COLO829 (cell line): ENCODE results near the gene KLF2.
"Not testable (repeated sequence)": the region's sequence is repeated elsewhere in the genome, so short reads cannot be mapped to it uniquely, and the experiment has no call there.

Experiments
- DNase-seq: peaks from one replicate; pipeline ENCODE4 v3.0.0; 2012; ENCODE audit warnings: low spot score

Gene KLF2

DNA sequence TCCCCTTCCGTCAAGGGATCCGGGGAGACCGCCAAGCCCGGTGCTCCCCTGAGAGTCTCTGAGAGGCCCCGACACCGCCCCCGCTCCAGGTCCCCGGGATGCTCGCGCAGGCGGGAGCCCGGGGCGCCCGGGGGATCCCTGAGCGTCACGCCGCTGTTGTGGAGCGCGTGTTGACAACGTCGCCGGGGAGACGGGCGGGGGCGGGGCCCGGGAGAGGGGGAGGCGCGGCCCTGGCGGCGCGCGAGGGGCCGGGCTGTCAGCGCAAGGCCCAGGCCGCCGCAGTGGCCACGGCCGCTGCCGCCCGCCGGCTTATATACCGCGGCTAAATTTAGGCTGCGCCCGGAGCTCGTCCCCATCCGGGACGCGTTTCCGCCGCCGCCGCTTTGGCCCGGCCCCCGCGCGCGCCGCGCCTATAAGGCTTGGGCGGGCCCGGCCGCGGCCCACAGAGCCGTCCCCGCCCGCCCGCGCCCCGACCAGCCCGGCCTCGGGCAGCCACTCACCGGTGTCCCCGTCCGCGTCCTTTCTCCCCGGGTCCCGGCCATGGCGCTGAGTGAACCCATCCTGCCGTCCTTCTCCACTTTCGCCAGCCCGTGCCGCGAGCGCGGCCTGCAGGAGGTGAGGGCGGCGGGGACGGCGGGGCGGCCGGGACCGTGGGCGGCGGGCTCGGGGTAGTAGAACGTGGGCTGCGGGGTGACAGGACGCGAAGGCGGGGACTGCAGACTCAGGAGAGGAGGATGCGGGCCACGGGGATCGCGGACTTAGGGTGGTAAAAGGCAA, at the start of gene KLF2:
Gene KLF2, plus strand, starts transcription at position 443 of the 777 bp plus-strand sequence. Its CDS starts 98 bp downstream, at position 541.
- DNase-seq, result peak; percentile 74

DNA sequence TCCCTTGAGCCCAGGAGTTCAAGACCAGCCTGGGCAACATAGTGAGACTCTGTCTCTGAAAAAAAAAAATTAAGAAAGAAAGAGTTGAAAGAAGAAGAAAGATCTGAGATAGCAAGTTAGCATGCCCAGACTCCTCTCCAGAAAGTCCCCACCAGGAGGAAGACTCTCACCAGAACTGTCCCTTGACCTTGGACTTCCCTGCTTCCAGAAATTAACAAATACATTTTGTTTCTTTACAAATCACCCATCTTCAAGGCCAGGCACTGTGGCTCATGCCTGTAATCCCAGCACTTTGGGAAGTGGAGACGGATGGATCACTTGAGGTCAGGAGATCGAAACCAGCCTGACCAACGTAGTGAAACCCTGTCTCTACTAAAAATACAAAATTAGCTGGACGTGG, 44.3 kb upstream of the KLF2 start:
- no peak for DNase-seq

DNA sequence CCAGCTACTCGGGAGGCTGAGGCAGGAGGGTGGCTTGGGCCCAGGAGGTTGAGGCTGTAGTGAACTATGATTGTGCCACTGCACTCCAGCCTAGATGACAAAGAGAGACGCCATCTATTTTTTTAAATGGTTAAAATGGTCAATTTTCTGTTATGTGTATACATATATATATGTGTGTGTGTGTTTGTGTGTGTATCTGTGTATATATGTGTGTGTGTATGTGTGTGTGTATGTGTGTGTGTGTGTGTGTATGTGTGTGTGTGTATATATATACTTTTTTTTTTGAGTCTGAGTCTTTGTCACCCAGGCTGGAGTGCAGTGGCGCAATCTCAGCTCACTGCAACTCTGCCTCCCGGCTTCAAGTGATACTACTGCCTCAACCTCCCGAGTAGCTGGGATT, 42.9 kb upstream of the KLF2 start:
- DNase-seq, result no peak

DNA sequence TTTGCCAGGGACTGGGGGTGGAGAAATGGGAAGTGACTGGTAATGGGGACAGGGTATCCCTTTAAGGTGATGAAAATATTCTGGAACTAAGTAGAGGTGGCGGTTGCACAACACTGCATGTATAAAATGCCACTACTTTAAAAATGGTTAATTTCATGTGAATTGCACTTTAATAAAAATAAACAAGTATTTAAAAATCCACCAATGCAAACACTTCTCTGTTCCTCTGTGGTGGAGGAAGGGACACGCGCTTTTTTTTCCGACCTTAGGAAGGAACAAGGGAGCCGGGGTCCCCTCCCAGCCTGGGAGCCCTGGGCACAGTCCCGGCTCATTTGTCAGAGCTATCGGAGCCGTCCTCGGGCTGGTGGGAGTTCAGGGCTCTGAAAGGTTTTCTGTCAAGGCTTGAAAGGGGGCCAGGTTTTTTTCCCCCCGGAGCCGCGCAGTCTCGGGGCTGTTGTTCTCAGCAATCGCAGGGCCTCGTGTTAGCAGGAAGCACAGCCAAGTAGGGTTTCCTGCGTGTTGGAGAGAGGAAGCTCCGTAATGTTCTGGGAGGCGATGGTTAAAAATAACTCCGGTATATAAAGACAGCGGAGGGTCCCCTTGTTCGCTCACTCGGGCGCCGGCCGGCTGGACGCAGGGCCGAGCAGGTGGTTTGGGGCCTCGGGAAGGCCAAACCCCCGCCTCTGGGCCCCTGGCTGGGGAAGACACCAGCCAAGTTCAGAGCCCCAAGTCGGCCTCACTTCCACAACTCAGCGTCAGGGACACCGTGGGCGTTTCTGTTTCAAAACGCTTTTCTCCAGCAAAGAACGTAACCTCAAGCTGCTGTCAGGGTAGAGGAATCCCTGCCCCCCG, 41.2 kb upstream of the KLF2 start:
- no peak for DNase-seq

DNA sequence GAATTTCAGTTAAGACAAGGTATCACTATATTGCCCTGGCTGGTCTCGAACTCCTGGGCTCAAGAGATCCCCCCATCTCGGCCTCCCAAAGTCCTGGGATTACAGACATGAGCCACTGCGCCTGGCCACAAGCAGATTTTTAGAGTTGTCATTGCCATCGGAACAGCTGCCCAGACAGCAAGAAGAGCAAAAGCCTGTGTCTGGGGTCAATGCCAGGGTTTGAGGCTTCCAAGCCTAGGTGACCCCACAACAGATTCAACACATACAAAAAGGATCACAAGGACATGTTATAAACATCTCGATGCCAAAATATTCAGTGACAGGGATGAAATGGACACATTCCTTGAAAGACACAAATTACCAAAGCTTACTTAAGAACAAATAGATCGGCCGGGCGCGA, 40.1 kb upstream of the KLF2 start:
- no peak for DNase-seq

DNA sequence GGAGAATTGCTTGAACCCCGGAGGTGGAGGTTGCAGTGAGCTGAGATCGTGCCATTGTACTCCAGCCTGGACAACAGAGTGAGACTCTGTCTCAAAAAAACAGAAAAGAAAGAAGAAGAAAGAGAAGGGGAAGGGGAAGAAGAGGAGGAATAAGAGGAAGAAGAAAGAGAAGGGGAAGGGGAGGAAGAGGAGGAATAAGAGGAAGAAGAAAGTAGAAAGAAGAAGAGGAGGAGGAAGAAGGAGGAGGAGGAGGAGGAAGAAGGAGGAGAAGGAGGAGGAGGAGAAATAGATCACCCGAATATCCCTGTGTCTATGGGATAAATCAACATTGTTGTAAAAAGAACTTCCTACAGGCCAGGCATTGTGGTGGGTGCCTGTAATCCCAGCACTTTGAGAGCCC, 39.5 kb upstream of the KLF2 start:
- not testable (repeated sequence) for DNase-seq

DNA sequence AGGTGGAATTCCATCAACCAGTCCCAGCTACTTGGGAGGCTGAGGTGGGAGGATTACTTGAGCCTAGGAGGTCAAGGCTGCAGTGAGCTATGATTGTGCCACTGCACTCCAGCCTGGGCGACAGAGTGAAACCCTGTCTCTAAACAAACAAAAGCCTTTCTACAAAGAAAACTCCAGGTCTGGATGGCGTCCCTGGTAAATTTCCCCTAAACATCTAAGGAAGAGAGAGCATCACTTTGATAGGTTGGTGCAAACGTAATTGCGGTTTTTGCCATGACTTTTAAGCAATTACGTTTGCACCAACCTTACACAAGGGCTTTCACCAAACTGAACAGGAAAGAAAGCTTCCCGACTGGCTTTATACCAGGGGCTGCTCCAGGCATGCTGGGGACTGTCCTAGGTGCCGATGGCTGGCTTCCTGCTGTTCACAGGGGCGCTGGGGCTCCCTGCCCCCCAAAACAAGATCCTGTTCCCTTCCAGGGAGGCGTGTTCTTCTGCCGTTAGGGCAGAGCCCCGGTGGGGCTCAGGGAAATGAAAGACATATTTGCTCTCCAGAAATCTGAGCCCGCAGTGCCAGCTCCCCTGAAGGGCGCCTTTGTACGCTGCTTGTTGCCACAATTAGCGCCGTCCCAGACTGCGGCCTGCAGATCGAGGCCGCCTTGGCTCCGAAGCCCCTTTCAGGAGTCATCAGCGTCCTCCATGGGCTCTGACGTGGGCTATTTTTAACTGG, 38.7 kb upstream of the KLF2 start:
- DNase-seq, result no peak

DNA sequence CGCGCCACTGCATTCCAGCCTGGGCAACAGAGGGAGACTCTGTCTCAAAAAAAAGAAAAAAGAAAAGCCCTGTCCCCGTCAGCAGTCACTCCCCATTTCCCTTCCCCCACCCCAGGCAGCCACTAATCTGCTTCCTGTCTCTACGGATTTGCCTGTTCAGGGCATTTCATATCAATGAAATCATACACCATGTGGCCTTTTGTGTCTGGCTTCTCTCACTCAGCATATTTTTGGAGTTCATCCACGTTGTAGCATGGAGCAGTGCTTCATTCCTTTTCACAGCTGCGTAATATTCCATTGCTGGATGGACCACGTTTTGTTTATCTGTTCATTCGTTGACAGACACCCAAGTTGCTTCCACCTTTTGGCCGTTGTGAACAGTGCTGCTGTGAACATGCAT, 36.1 kb upstream of the KLF2 start:
- no peak for DNase-seq

DNA sequence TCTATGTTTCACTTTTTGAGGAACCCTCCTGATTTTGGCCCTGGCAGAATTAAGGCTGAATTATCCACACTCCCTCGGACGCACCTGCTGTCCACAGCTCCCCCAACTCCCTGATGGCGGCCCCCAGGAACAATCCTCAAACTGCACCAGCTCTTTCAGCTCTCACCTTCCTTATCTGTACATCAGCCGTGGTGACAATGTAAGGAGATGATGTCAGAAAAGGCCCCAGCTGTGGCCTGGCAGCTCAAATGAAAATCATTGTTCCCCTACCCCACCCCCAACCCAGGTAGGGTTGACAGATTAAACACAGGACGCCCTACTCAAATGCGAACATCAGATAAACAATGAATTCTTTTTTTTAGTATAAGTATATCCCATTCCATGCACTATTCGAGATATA, 35.0 kb upstream of the KLF2 start:
- no peak for DNase-seq

DNA sequence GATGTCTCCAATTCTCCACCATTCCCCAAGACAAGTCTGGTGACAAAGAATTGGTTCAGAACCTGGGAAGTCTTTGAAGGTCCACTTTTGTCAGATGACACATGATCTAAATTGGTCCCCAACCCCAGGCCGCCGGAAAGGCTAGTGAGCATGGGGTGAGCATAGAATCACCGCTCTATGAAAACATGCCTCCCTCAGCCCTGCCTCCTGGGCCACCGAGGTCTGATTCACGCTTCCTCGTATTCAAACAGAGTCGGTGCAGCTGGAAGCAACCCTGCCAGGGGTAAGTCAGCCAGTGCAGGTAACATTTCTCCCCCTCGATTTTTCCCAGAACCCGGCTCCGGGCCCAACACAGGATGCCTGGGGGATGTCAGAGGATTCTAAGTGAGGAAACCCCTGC, 33.9 kb upstream of the KLF2 start:
- DNase-seq, result no peak

DNA sequence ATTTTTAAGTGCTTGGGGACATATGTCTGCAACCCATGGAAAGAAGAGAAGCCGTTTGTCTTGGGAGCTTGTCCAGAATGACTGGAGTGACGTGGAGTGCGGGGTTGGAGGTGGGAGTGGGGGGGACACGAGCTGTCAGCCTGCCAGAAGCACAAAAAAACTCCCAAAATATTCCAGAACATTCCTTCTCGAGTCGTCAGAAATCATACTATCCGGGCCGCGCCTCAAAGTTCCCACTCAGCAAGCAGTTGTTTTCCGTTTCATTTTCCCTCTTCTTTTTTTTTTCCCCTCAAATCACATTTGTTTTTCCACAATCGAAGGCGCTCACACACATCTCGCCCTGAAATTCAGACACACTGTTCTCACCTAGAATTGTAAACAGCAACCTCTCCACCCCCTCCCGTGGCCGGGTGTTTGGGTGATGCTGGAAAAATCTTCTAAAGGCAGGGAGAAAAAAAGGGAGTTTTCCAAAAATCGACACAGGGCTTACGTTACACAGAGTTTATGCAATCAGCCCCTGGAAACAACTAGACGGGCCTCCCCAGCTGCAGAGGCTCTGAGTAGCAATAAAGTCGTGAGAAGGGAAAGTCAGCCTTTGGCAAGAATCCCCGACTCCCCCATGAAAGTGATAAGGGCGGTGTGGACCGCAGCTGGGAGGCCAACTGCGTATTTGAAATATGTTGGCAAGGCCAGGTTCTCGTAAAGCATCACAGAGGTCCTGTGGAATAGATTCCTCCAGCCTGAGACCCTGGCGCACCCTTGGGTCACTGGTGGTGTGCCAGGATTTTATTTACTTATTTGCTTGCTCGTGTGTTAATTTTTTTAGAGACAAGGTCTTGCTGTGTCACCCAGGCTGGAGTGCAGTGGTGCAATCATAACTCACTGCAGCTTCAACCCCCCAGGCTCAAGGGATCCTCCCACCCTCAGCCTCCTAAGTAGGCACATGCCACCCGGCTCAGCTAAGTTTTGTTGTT, 31.2 kb upstream of the KLF2 start:
- peak; percentile 12 for DNase-seq

DNA sequence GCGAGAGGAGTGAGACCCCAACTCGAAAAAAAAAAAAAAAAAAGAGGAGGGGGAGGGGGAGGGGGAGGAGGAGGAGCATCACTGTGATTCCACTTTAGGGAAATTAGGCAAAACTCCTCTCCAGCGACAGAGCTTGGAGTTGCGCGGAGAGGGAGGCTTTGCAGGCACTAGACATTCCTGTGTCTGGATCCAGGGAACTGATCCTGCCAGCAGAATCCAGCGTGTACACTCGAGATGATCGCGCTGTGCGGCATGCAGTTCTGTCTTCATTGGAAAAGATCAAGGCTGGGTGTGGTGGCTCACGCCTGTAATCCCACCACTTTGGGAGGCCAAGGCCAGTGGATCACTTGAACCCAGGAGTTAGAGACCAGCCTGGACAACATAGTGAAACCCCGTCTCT, 29.6 kb upstream of the KLF2 start:
- no peak for DNase-seq

DNA sequence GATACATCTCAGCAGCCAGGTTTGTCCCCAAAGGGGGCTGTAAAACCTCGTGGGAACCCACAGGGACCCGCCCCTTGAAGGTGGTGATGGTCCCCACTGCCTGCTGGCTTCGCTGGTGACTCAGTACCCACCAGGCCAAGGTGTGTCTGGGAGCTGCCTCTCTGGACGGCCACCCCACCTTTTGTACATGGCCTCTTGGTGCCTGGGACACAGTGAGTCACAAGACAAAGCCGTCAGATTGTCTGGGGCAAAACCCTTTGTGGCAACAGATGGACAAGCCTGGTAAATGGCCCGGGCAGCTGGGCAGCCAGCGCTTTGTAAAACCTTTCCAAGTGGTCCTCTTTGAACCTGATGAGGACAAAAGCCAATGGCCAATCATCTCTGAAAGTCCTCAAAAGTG, 27.9 kb upstream of the KLF2 start:
- DNase-seq, result no peak

DNA sequence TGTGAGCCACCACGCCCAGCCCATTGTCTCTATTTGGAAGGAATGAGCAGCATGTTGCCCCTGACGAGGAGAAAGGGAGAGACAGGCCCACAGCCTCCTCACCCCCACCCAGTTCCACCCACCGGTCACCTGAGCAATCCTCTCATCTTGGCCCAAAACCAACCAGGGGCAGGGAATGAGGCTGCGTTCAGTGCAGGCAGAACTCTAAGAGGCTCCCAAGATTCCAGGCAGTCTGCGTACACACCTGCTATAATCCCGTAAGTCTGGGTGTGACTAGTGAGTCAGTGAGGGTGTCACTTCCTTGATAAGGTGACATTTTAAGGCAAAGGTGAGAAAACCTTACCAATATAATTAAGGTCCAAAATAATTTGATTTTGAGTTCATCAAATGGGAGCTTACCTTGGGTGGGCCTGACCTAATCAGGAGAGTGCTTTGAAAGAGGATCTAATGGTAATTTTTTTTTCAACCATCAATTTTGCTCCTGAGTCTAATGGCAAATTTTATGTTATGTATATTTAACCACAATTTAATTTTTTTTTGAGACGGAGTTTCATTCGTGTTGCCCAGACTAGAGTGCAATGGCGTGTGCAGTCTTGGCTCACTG, 26.9 kb upstream of the KLF2 start:
- no peak for DNase-seq

DNA sequence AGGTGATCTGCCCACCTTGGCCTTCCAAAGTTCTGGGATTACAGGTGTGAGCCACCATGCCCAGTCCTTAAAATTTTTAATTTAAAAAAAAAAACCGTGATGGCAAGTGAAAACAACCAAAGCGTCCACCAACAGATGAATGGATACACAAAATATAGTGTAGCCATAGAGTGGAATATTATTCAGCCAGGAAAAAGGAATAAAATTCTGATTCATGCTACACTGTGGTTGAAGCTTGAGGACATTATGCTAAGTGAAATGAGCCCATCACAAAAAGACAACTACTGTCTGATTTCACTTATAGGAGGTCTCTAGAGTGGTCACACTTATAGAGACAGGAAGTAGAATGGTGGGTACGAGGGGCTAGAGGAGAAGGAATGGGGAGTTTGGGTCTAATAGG, 26.3 kb upstream of the KLF2 start:
- no peak for DNase-seq

DNA sequence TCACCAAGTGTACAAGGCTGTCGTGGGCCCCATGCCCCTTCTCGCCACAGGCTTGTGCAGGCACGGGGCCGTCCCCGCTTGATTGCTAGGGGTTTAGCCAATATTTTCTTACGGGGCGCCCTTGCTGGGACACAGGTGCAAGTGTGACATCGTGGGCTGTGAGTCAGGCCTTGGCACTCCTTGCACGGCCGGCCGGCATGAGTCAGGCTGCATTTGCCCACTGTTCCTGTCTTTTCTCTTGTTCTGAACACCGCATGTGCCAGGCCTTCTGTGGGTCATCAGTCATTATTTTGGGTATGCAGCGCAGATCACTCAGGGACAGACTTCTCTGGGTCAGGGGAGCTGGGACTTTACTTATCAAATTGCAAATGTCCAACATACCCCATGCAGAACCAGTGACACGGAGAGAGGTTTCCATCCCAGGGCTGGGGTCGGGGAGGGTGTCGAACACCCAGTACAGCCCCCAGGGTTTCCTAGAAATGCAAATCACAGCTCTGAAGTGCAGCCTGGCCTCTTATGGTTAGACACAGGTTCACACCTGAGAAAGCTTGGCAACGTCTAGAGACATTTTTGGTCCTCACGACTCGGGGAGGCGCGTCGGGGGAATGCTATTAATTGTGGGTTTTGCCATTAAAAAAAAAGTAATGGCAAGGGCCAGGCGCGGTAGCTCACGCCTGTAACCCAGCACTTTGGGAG, 22.5 kb upstream of the KLF2 start:
- no peak for DNase-seq

DNA sequence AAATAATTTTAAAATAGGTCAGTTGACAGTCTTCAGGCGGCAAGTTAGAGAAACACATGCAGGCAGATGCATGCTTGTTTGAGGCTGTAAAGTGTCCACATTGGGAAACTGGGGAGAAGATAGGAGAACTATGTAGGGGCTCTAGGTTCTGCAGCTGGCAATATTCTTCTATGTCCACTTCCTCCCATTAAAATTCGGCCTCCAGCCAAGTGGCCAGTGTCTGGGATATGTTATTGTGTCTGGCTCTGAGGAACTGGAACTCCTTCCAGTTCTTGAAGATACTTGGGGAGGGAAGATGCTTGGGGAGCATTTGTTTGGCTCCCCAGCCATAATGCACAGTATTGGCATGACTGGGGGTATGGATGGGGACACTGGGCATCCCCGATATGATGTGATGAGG, 20.9 kb upstream of the KLF2 start:
- no peak for DNase-seq

DNA sequence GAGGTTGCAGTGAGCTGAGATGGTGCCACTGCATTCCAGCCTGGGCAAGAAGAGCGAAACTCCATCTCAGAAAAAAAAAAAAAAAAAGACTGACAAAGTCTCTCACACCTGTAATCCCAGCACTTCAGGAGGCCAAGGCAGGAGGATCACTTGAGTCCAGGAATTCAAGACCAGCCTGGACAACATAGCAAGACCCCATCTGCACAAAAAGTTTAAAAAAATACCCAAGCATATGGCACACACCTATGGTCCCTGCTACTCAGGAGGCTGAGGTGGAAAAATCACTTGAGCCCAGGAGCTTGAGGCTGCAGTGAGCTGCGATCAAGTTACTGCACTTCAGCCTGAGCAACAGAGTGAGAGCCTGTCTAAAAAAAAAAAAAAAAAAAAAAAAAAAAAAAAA, 20.1 kb upstream of the KLF2 start:
- DNase-seq, result not testable (repeated sequence)

DNA sequence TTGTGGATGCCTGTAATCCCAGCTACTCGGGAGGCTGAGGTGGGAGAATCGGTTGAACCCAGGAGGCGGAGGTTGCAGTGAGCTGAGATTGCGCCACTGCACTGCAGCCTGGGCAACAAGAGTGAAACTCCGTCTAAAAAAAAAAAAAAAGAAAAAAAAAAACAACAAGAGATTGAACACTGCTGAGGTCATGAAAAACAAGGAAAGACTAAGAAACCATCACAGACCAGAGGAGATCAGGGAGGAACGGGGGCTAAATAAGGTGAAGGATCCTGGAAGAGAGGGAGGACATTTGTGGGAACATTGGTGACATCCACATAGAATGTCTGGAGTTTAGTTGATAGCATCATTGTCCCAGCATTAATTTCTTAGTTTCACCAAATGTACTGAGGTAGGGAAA, 19.6 kb upstream of the KLF2 start:
- DNase-seq, result not testable (repeated sequence)

DNA sequence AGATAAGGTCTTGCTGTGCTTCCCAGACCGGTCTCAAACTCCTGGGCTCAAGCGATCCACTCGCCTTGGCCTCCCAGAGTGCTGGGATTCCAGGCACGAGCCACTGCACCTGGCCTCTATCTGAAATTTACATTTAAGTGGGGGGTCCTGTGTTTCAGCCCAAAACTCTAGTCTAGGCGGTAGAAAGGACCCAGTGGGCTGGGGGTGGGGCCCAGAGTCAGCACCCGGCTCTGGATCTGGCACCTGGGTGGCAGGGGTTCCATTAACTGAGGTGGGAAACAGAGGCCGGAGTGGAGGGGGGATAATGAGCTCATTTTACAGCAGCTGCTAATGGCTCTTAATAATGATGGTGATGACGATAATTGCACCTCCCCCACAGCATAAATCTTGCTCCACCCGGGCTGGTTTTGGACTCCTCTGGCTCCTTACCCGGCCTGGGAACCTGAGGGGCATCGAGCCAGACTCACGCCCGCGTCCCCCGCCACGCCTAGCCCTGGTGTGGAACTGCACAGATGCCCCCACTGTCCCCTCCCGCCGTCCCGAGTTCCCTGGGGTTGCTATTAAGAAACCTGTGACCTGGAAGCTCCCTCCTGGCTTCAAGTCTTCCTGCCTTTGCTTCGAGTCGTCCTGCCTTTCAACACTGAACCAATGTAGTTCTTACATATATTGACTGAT, 17.8 kb upstream of the KLF2 start:
- no peak for DNase-seq
